AG04450 (cell line): ENCODE results near the gene SGMS2. TPM values are rescaled to one million over a fixed set of nuclear protein-coding genes. Genes with fewer than 3 reads are reported as not detected.

ENCODE experiments used
- CTCF ChIA-PET: fragments of 300-600, 350-600 bp; formaldehyde crosslinking; extraction: SDS; loops from one replicate; lab custom pipeline; 2022; ENCODE audit warnings: antibody characterized with exemption, inconsistent platforms; lab: Charles Lee
- POLR2A ChIA-PET: fragments of 350-600 bp; formaldehyde crosslinking; extraction: SDS; loops from one replicate; lab custom pipeline; 2021; ENCODE audit warnings: antibody characterized with exemption, inconsistent platforms; lab: Yijun Ruan, JAX
- DNase-seq: peaks from one replicate; pipeline ENCODE4 v3.0.0-alpha.2; 2011; ENCODE audit warnings: low read depth, low spot score
- H3K27ac ChIP-seq: one replicate; pipeline ENCODE4 v1.5.1; 2012; ENCODE audit warnings: low read depth, low read length, control low read depth
- H3K27me3 ChIP-seq: one replicate; pipeline ENCODE4 v1.6.0; 2012; ENCODE audit warnings: low read length; ENCODE audit not compliant: control insufficient read depth, insufficient read depth
- H3K4me3 ChIP-seq: 2 replicates; pipeline ENCODE4 v1.5.1; 2011; ENCODE audit warnings: mild to moderate bottlenecking, low read depth, low read length, control low read depth
- H3K9me3 ChIP-seq: 2 replicates; pipeline ENCODE4 v1.5.1; 2012; ENCODE audit warnings: low read length; ENCODE audit not compliant: control insufficient read depth, insufficient read depth
- CTCF ChIP-seq: IDR thresholded peaks from 2 replicates; pipeline ENCODE4 v1.5.1; 2011; ENCODE audit warnings: low read depth, low read length, control low read depth, inconsistent platforms
- polyA plus RNA-seq: library from polyadenylated mRNA; depleted of rRNA; stranded (reverse); fragments of >200 nt; gene quantifications from 2 replicates; pipeline ENCODE4 v1.2.3, GENCODE V29; 2011

The SGMS2 gene
- polyA plus RNA-seq, 1 experiment, result 13.3 TPM

GRCh38 chr4:107854356-107855022 is 29.8 kb downstream of the SGMS2 start:
- no peaks in the 10 kb centered on the region for H3K9me3 ChIP-seq
- H3K27me3 ChIP-seq, result no peaks in the 10 kb centered on the region
- ChIA-PET POLR2A (no interaction called here), CTCF (interaction anchor here (0.9 to 1.8 kb wide), 3 partner anchors 19 to 96 kb away, joined by 3 to 4 read pairs (median 3); no protein-coding TSS in a partner anchor)
- DNase-seq, result no peak
- no peak overlapping the region for H3K4me3 ChIP-seq
- no peak overlapping the region for H3K27ac ChIP-seq
- no peak for TF ChIP-seq CTCF

GRCh38 chr4:107855723-107856122 is 31.0 kb downstream of the SGMS2 start:
- Histone ChIP-seq H3K9me3 (no peaks in the 10 kb centered on the region), H3K27me3 (no peaks in the 10 kb centered on the region), H3K4me3 (no peak overlapping the region), H3K27ac (no peak overlapping the region)
- CTCF ChIA-PET, result no interaction called here
- POLR2A ChIA-PET, result no interaction called here
- no peak for TF ChIP-seq CTCF
- DNase-seq, result no peak

GRCh38 chr4:107856901-107857300 is 32.2 kb downstream of the SGMS2 start:
- H3K27ac ChIP-seq, result no peak overlapping the region
- ChIA-PET CTCF (no interaction called here), POLR2A (no interaction called here)
- H3K9me3 ChIP-seq, result no peaks in the 10 kb centered on the region
- TF ChIP-seq CTCF, result no peak
- no peak for DNase-seq
- no peak overlapping the region for H3K4me3 ChIP-seq
- no peaks in the 10 kb centered on the region for H3K27me3 ChIP-seq

GRCh38 chr4:107857741-107858140 is 33.0 kb downstream of the SGMS2 start:
- no peaks in the 10 kb centered on the region for H3K9me3 ChIP-seq
- DNase-seq, result no peak
- no peak overlapping the region for H3K27ac ChIP-seq
- CTCF ChIA-PET, result no interaction called here
- TF ChIP-seq CTCF, result no peak
- H3K4me3 ChIP-seq, result no peak overlapping the region
- POLR2A ChIA-PET, result no interaction called here
- H3K27me3 ChIP-seq, result no peaks in the 10 kb centered on the region

- CTCF ChIA-PET, result no interaction called here
- Histone ChIP-seq H3K4me3 (no peak overlapping the region), H3K27ac (no peak overlapping the region), H3K27me3 (no peaks in the 10 kb centered on the region), H3K9me3 (no peaks in the 10 kb centered on the region)
- POLR2A ChIA-PET, result no interaction called here
- no peak for TF ChIP-seq CTCF
- no peak for DNase-seq
These were observed 33.5 kb downstream of the SGMS2 start for GRCh38 chr4:107858158-107858742.
